WERI-Rb-1 (cell line): Measurements from ENCODE around the gene AAK1.

Experiments
- DNase-seq: peaks from one replicate; pipeline ENCODE4 v3.0.0-alpha.2; 2020
- H3K27ac ChIP-seq: fragments of 250-450 bp; sonication (Bioruptor Pico); 2 replicates; pipeline ENCODE4 v1.5.1; 2020; ENCODE audit warnings: mild to moderate bottlenecking, moderate library complexity
- H3K27me3 ChIP-seq: fragments of 250-450 bp; sonication (Bioruptor Pico); 2 replicates; pipeline ENCODE4 v1.5.1; 2021; ENCODE audit warnings: mild to moderate bottlenecking, low read depth, moderate library complexity; ENCODE audit not compliant: insufficient read depth, severe bottlenecking
- H3K36me3 ChIP-seq: fragments of 250-450 bp; sonication (Bioruptor Pico); 2 replicates; pipeline ENCODE4 v1.5.1; 2020; ENCODE audit warnings: mild to moderate bottlenecking, moderate library complexity
- H3K4me3 ChIP-seq: 2 replicates; pipeline ENCODE4 v1.5.1; 2011; ENCODE audit warnings: low read depth, mild to moderate bottlenecking, control low read depth, low read length
- H3K9me3 ChIP-seq: fragments of 250-450 bp; sonication (Bioruptor Pico); 2 replicates; pipeline ENCODE4 v1.5.1; 2021; ENCODE audit warnings: mild to moderate bottlenecking, moderate library complexity; ENCODE audit not compliant: severe bottlenecking
- TF ChIP-seq, protein P1 (sequence below): IDR thresholded peaks from 2 replicates; pipeline ENCODE4 v1.5.1; 2011; ENCODE audit warnings: low read depth, mild to moderate bottlenecking, control low read depth, inconsistent platforms, low read length

Gene AAK1

GRCh38 chr2:69638630-69639029 is 4.9 kb downstream of the AAK1 start:
- Histone ChIP-seq H3K4me3 (no peak overlapping the region), H3K27me3 (no peaks in the 10 kb centered on the region), H3K9me3 (no peaks in the 10 kb centered on the region), H3K36me3 (peaks cover 8% of the 10 kb centered on the region), H3K27ac (no peak overlapping the region)
- no peak for DNase-seq
- TF ChIP-seq, protein P1, sequence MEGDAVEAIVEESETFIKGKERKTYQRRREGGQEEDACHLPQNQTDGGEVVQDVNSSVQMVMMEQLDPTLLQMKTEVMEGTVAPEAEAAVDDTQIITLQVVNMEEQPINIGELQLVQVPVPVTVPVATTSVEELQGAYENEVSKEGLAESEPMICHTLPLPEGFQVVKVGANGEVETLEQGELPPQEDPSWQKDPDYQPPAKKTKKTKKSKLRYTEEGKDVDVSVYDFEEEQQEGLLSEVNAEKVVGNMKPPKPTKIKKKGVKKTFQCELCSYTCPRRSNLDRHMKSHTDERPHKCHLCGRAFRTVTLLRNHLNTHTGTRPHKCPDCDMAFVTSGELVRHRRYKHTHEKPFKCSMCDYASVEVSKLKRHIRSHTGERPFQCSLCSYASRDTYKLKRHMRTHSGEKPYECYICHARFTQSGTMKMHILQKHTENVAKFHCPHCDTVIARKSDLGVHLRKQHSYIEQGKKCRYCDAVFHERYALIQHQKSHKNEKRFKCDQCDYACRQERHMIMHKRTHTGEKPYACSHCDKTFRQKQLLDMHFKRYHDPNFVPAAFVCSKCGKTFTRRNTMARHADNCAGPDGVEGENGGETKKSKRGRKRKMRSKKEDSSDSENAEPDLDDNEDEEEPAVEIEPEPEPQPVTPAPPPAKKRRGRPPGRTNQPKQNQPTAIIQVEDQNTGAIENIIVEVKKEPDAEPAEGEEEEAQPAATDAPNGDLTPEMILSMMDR, result no peak

- Histone ChIP-seq H3K27ac (no peak overlapping the region), H3K27me3 (no peaks in the 10 kb centered on the region), H3K4me3 (no peak overlapping the region), H3K9me3 (no peaks in the 10 kb centered on the region), H3K36me3 (peaks cover 8% of the 10 kb centered on the region)
- no peak for DNase-seq
- TF ChIP-seq, protein P1, result no peak
Observed at GRCh38 chr2:69637923-69638322, 5.6 kb downstream of the AAK1 start.

GRCh38 chr2:69636395-69636794 is 7.1 kb downstream of the AAK1 start:
- no peak overlapping the region for H3K27ac ChIP-seq

DNA sequence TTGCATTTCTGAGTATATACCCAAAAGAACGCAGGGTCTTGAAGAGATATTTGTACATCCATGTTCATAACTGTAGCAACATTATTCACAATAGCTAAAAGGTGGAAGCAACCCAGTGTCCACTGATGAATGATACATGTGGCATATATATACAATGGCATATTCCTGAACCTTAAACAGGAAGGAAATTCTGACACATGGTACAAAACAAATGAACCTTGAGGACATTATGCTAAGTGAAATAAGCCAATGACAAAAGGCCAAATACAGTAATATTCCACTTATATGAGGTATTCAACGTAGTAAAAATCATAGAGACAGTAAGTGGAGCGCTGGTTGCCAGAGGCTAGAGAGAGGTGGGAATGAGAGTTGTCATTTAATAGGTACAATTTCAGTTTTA is 8.1 kb downstream of the AAK1 start:
- Histone ChIP-seq H3K27me3 (no peaks in the 10 kb centered on the region), H3K27ac (no peak overlapping the region), H3K36me3 (peaks cover 4% of the 10 kb centered on the region), H3K9me3 (no peaks in the 10 kb centered on the region), H3K4me3 (no peak overlapping the region)
- TF ChIP-seq, protein P1, result no peak
- no peak for DNase-seq

More at GRCh38 chr2:69636395-69636794, 7.1 kb downstream of the AAK1 start:
- DNase-seq, result no peak
- Histone ChIP-seq H3K36me3 (peaks cover 4% of the 10 kb centered on the region), H3K9me3 (no peaks in the 10 kb centered on the region), H3K27me3 (no peaks in the 10 kb centered on the region), H3K4me3 (no peak overlapping the region)
- TF ChIP-seq, protein P1, result no peak

DNA sequence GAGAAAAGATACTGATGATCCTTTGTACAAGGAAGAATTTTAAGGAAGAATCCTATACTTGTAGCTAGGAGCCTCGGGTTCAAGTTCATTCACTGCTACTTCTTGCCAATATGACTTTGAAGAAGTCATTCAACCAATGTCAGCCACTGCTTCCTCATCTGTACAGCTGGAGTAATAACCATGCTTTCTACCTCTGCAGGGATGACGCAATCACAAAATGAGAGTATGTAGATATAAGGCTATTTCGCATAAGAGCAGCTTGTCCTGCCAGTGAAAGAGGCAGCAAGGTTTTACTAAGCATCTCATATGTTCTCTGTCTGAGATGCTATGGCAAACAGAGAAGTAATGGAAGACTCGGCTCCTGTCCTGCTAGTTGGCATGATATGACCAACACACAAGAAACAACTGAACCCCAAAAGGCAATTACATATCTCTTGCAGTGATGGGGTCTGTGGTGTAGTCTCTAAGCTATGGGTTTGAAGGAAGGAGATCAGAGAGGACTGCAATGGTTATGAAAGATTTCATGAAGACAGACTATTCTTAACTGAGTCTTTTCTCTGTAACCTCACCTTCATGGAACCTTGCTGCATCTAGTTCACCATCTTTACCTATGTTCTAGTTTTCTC is 9.2 kb downstream of the AAK1 start:
- Histone ChIP-seq H3K9me3 (no peaks in the 10 kb centered on the region), H3K27ac (no peak overlapping the region), H3K4me3 (no peak overlapping the region), H3K27me3 (no peaks in the 10 kb centered on the region), H3K36me3 (peaks cover under 1% of the 10 kb centered on the region)
- no peak for DNase-seq
- TF ChIP-seq, protein P1, result no peak

GRCh38 chr2:69631402-69631801 is 12.1 kb downstream of the AAK1 start:
- no peaks in the 10 kb centered on the region for H3K36me3 ChIP-seq
- no peaks in the 10 kb centered on the region for H3K9me3 ChIP-seq
- TF ChIP-seq, protein P1, result no peak
- H3K27ac ChIP-seq, result no peak overlapping the region
- H3K4me3 ChIP-seq, result no peak overlapping the region
- DNase-seq, result no peak
- no peaks in the 10 kb centered on the region for H3K27me3 ChIP-seq
